Stimulated activated CD4-positive, alpha-beta T cell treated with anti-CD3 and anti-CD28 coated beads, Interleukin-12 subunit alpha, Interleukin-12 subunit beta, amount 100 ng/mL, for 48 hours (primary cell): ENCODE results near the gene EIF3F.

Experiments used
- DNase-seq, 3 donors: peaks; one replicate each; pipeline ENCODE4 v3.0.0-alpha.2; 2020; ENCODE audit warnings: low read depth in 2 of 3, low spot score in 1 of 3

EIF3F gene, protein sequence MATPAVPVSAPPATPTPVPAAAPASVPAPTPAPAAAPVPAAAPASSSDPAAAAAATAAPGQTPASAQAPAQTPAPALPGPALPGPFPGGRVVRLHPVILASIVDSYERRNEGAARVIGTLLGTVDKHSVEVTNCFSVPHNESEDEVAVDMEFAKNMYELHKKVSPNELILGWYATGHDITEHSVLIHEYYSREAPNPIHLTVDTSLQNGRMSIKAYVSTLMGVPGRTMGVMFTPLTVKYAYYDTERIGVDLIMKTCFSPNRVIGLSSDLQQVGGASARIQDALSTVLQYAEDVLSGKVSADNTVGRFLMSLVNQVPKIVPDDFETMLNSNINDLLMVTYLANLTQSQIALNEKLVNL

DNA sequence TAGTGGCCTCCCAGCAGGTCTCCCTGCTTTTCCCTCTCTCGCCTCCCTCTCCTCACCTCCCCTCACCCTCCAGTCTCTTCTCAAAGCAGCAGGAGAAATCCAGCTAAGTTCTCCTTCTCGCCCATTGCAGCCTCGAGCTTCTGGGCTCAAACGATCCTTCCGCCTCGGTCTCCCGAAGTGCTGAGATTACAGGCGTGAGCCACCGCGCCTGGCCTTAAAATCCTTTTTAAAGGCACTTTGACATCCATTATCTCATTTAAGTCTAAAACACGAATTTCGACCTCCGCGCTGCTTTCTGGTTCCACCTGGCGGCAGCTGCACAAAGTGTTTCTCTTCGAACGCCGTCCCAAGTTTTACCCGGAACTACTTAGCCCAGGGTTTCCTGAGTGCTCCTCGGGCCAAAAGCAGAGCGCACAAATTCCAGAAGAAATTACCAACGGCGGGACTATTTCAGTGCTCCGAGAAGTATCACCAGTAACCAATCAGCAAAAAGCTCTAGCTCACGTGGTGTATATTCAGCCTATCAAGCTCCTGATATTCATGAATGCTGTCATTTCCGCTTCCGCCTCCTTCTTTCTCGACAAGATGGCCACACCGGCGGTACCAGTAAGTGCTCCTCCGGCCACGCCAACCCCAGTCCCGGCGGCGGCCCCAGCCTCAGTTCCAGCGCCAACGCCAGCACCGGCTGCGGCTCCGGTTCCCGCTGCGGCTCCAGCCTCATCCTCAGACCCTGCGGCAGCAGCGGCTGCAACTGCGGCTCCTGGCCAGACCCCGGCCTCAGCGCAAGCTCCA is at the start of gene EIF3F:
EIF3F (plus strand) TSS at position 570 of the 792 bp plus-strand sequence; CDS start at position 586, 16 bp downstream.
- peak; percentile 79 to 90 (median 84) for DNase-seq

- no peak for DNase-seq
These were observed 46.0 kb upstream of the EIF3F start for GRCh38 chr11:7941146-7941545.

GRCh38 chr11:7941608-7942007 is 45.5 kb upstream of the EIF3F start, which contains the start of gene OR10A3:
Gene OR10A3, minus strand, starts transcription at chr11:7941708. Its CDS starts 2,188 bp downstream, at chr11:7939520.
- DNase-seq, result no peak

- DNase-seq, result no peak
These were observed 43.0 kb upstream of the EIF3F start for GRCh38 chr11:7944123-7944522.

DNA sequence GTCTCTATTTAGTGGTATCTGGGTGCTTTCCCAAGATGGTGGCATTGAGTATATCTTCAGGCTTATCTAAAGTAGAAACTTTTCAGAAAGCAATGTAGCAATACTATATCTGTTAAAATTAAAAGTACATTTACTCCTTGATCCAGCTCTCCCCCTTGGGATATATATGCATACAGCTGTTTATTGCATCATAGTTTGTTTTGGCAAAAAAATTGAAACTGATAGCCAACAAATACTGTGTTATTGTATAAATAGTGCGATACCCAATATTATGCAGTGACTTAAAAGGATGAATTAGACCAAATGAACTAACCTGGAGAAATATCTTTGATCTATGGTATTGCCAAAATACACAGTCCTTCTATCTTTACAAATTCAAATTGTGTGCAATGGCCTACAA is 37.2 kb upstream of the EIF3F start:
- DNase-seq, result no peak

DNA sequence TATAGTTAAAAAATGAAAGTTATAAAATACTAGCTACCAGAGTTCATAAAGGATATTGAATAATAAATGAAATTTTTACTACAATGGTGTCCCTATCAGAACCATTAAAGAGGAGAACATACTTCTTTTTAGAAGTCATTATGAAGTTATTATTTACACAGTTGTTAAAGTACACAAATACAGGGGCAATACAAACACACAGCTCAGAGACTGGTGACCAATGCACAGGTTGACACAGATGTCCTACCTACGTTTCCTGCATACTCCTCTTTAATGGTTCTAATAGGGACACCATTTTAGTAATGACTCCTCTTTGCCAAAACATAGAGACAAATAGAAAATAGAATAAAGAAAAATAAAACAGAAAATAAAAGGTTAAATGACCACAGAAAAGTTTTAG is 31.9 kb upstream of the EIF3F start:
- no peak for DNase-seq

GRCh38 chr11:7964261-7964660 is 22.9 kb upstream of the EIF3F start:
- DNase-seq, result no peak

DNA sequence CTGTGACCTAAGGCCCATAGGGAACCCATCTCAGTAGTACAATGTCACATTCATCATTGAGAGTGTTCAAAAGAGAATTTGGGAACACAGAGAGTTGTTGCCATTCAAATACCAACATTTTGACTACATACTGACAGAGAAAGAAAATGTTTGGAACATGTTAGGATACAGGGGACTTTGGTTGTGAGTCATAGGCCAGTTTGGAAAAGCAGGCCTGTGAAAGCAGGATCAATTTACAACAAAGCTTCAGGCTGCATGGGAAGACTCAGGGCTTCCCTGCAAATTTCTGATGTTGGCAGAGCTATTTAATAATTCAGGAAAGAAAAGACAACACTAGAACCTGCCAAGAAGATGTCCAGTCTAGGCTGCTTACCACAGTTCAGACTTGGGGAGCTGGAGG is 22.3 kb upstream of the EIF3F start:
- no peak for DNase-seq

DNA sequence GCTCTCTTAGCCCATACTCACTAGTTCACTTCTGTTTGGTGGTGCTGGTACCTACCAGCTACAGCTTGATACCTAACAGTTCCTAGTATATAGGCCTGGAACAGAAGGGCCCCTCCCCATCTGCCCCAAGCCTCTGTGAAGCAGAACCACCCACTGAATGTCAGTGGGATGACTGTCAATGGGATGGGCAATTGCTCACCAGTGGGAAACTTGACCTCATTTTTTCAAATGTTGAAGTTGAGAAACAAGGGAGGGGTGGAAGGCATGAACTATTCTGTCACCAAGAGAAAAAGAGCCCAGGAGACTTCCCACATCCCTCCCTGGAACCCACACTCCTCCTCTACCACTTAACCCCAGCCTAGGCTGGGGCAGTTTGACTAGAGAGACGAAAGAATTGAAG is 21.8 kb upstream of the EIF3F start, which contains the start of gene NLRP10:
NLRP10 (minus strand) TSS at position 62 of the 400 bp plus-strand sequence. CDS start 1,952 bp downstream, outside the sequence.
- no peak for DNase-seq

DNA sequence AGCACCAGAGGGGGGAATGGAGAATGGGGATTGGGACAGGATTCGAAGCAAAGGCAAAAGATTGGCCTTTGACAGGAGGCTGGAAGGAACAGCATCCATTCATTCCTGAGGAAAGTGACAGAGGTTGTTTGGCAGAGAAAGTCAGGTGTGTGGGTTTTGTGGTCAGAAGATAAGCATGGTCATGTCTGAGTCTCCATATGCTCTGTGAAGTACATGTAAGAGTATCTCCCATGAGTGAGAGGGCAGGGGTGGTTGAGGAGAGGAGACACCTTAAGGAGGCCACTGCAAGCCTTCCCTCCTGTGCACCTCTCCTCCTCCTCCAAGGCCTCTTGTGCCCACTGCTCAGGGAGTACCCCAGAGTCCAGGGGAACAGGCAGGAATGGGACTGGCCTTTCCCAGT is 20.0 kb upstream of the EIF3F start:
- no peak for DNase-seq

DNA sequence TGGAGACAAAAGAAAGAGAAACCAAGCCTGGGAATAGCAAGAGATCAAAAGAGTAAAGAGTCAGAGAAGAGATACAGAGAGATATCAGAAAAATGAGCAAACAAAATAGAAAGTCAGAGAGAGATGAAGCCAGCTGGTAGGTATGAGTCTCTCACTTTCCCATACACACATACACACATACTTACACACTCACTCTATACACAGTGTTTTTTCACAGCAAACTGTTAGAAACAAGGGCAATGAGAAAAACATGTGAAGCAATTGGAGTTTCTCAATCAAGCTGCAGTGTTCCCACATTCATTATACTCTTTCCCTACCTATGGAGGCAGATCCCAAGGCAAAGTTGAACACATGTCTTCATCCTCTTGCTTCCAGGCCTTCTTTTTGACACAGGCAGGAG is 19.3 kb upstream of the EIF3F start:
- no peak for DNase-seq

DNA sequence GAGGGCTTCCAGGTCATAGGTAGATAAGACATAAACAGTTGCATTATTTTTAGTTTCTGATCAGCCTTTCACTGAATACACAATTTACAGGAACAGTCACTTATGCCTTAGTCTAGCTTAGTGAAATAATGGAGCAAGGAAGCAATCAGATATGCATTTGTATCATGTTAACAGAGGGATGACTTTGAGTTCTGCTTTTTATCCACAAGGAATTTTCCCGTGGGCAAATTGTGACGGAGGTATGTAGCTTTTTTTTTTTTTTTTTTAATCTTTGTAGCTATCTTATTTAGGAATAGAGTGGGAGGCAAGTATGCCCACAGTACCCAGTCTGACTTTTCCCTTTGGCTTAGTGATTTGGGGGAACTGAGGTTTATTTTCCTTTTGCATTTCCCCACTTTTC is 18.5 kb upstream of the EIF3F start:
- no peak for DNase-seq

- DNase-seq, result no peak
These were observed 17.1 kb upstream of the EIF3F start for GRCh38 chr11:7969756-7970646.

DNA sequence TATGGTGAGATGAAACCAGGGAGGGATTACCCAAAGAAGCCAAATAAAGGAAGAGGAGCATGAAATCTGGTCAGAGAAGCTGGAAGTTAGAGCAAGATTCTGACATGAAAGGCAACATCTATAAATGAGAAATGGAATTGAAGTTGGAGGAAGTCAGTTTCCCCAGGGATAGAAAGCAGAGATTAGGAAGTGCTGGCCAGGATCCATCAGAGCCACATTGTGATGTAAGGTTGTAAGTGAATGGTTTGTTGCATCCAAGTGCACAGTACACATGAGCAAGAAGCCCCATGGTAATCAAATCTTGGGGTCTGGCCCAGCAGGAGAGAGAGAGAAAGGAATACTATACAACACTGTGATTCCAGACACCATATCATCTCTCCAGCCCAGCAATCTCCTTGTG is 15.3 kb upstream of the EIF3F start:
- no peak for DNase-seq

DNA sequence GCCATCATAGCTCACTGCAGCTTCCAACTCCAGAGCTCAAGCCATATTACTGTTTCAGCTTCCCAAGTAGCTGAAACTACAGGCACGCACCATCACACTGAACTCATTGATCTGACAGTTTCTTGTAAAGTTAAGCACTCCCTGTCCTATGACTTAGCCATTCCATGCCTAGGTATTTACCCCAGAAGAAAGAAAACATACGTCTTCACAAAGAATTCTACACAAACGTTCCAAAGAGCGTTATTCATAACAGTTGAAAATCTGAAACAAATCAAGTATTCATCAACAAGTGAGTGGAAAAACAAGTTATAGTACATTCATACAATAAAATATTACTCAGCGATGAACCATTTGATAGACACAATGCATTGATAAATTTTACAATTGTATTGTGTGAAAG is 14.1 kb upstream of the EIF3F start:
- no peak for DNase-seq

- DNase-seq, result no peak
These were observed 12.5 kb upstream of the EIF3F start for GRCh38 chr11:7974668-7975067.

- no peak for DNase-seq
These were observed 9.8 kb upstream of the EIF3F start for GRCh38 chr11:7977232-7977917.

DNA sequence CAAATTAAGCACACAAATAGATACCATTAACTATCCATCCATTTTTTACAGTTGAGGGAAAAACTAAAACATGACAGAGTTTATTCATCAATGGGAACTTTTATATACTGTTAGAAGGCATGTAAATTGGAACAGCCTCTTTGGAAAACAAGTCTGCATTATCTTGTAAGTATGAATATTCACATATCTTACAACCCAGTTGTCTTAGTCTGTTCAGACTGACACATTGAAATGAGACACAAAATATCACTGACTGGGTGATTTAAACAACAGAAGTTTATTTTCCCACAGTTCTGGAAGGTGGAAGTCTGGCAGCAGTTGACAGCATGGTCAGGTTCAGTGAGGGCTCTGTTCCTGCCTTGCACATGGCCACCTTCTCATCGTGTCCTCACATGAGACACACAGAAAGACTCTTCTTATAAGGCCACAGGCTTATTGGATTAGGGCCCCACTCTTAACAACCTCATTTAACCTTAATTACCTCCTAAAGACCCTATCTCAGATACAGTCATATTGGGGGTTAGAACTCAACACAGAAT is 5.4 kb upstream of the EIF3F start:
- DNase-seq, result no peak

DNA sequence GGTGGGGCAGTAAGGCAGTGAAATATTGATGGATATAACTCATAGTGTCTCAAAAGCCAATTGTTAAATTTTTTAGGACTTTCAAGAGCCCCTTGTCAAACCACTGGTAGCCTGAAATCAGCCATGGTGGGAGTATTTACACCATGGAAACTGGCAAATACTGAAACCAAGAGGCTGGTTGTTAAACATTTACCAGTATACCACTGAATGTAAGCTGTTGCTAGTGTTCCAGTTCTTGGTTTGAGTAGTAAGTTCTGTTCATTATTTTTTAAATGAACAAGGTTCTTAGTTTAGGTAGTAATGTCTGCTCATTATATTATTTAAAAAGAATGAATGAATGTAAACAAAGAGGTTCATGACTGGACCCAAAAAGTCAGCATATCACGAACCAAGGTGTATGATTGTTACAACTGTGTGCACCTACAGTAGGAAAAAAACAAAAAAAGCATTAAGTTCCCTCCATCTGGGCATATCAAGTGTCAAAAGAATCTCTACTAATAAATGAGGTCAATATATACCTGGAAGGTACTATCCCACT is 4.5 kb upstream of the EIF3F start:
- no peak for DNase-seq
